Ramos (cell line): ENCODE results near the gene SASH1.
"Not testable (repeated sequence)": the region's sequence is repeated elsewhere in the genome, so short reads cannot be mapped to it uniquely, and the experiment has no call there.

Experiments
- in situ Hi-C: fragments of 300-500 bp; cut with MboI; formaldehyde crosslinking; loops from one replicate; pipeline ENCODE4 v1.14.3; 2022; ENCODE audit warnings: low sequenced_read_pairs; ENCODE audit not compliant: unreplicated experiment

SASH1 gene

GRCh38 chr6:148364056-148364824 lies 21.6 kb downstream of the SASH1 start:
- in situ Hi-C loops, result no loop called here

DNA sequence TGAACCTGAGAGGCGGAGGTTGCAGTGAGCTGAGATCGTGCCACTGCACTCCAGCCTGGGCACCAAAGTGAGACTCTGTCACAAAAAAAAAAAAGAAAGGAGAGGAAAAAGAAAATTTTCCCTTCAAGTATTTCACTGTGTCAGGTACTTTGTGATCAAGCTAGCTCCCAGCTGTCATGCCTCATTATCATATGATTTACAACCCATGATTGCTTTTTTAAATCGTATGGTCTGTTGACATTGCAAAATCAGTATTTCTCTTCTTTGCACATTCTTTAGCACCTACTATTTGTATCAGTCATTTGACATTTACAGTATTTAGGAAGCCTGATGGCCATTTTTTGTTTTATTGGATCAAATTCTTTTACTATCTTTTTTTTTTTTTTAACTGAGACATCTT lies 22.4 kb downstream of the SASH1 start:
- in situ Hi-C loops, result no loop called here

- in situ Hi-C loops, result no loop called here
Observed at GRCh38 chr6:148367411-148368024, 24.9 kb downstream of the SASH1 start.

DNA sequence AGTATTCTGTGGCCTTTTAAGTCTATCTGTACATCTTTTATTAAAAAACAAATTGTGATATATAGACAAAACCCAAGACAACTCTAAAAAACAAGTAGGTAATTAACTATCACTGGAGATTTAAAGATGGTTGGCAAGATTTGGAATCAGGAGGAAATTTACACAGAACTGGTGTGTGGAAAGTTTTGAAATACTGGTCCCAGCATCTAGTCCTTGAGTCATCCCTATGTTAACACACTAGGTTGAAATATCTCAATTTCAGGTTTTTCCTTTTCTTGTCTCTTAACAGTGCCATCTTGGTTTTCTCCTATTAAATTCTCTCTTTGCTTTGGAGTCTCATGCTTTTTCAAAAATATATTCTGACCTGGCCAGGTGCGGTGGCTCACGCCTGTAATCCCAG lies 27.5 kb downstream of the SASH1 start:
- in situ Hi-C loops, result no loop called here

- in situ Hi-C loops, result no loop called here
Observed at GRCh38 chr6:148374040-148374774, 31.6 kb downstream of the SASH1 start.

DNA sequence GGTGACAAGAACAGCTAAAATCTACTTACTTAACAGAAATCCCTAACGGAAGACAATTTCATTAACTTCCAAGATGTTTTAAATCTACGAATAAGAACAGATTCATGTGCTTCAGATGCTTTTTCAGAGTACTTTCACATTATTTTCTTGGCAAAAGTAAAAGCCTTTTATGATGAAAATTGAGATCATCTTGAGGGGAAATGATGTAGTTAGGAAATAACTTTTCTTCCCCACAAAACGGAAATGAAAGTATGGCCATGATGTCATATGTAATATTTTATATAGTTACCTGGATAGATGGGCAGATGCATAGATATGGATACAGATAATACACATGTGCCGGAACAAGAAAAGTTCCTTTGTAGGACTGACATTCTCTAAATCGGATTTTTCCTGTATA lies 32.8 kb downstream of the SASH1 start:
- in situ Hi-C loops, result no loop called here

- in situ Hi-C loops, result no loop called here
Observed at GRCh38 chr6:148379481-148379880, 36.8 kb downstream of the SASH1 start.

GRCh38 chr6:148379966-148380713 lies 37.5 kb downstream of the SASH1 start:
- in situ Hi-C loops, result no loop called here

DNA sequence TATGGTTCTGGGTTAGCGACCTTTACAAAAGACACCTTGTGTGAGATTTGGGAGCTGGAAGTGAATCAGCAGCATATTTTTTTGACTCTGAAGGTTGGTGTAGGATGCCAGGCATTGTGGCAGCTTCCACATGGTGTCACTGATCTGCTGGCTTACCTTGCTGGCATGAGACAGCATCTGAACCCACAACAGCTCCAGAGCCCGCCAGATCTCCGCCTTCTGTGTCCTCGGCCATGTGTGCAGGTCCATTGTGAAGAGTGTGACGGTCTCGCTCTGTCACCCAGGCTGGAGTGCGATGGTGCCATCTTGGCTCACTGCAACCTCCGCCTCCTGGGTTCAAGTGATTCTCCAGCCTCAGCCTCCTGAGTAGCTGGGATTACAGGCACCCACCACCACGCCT lies 39.4 kb downstream of the SASH1 start:
- in situ Hi-C loops, result not testable (repeated sequence)

DNA sequence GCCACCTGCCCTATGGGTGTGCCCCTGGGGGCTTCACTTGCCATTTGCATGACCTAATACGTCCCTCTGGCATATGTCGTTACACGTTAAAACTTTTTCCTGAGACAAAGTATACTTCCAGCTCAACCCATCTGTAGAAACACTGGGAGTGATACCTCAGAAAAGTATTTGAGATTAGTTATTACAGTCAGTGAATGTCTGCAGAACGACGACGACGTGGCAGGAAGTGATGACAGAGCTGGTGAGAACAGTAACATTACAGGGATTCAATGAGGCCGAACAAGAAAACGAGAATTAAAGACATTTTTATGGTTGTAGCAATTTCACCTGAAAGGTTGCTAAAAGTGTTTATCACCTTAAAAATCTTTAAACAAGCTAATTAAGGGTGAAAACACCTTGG lies 40.2 kb downstream of the SASH1 start:
- in situ Hi-C loops, result no loop called here

DNA sequence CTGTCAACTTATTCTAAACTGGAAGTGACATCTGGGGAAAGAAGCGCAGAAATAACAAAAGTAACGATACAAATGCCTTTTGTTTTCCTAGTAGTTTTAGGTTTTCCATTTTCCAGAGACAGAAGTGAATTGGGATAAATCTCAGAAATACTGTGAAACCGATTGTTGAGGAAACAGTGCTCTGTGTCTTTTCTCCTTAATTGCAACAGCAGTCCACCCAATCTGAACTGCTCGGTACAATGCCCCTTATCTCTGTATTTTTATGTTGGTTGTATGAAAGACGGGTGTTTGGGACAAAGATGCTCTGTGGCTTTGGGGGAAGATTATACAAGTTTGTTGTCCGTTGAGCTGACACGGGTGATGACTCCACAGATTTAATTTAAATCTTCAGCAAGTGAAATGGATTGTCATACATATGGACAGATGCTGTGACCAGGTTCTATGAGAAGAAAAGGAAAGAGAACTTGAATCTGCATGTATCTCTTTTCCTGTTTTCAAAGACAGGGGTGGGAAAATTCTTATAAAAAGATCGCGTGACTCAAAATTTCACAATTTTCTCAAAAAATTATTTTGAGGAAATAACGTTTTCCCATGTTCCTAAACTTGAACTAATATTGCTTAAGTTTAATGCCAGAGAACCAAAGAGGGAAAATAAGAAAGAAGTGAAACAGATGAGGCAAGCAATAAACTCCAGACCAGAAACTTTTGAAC lies 41.2 kb downstream of the SASH1 start:
- in situ Hi-C loops, result no loop called here

GRCh38 chr6:148385379-148385778 lies 42.7 kb downstream of the SASH1 start:
- in situ Hi-C loops, result no loop called here

DNA sequence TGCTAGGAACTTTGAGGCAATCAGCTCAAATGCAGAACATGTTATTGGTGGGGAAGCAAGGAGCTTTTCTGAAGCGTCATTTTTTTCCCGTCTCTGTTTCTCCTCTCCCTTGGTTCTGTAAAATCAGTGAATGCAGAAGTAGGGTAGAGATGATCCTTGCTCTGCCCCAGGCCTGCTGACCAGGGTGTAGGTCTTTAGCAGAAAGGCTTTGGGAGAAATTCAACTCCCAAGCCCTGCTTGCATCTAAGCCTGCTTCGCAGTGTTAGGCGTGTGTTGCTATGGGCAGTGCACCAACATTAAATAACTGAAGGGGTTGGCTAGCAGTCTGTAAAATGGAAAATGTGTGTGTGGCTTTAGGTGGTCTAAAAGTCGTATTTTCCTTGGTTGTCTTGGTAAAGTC lies 45.9 kb downstream of the SASH1 start:
- in situ Hi-C loops, result no loop called here

DNA sequence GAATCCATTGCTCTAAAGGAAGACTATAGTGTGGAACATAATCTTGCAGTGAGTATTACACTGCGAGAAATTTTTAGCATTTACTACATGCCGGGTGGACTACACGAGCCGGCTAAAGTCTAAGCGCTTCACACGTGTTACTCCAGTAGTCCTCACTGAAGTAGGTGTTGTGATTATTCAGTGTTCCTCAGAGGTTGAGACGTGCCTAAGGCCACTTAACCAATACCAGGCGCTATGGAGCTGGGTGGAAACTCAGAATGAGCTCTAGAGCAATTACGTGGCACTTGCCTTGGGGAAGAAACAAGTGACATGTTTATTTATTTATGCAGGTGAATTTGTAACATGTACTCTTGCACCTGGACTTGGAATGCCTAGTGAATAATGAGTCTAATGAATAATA lies 46.4 kb downstream of the SASH1 start:
- in situ Hi-C loops, result no loop called here

GRCh38 chr6:148389917-148390316 lies 47.3 kb downstream of the SASH1 start:
- in situ Hi-C loops, result no loop called here

GRCh38 chr6:148392127-148392526 lies 49.5 kb downstream of the SASH1 start:
- in situ Hi-C loops, result not testable (repeated sequence)

- in situ Hi-C loops, result no loop called here
Observed at GRCh38 chr6:148392671-148393070, 50.0 kb downstream of the SASH1 start.

DNA sequence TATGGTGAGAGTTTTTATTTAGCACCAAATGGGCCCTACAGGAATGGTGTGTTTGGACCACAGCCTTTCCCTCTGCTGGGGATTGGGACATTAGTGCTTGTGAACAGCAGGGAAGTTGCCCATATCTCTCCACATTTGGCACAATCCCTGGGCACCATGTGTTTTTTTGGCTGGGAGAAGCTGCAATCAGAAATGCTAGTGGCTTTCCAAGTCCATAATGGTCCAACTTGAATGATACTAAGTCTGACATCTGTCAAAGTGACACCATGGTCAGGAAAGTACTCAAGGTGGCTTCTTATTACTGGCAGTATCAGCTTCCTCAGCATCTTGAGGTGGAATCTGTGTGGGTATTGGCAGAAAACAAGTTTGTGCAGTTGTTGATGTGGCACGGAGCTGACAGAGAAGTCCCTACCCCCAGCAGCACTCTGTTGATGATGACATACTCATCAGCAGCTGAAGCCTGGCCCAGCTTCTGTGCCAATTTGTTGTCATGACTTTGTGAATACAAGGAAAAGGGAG lies 53.0 kb downstream of the SASH1 start:
- in situ Hi-C loops, result no loop called here

DNA sequence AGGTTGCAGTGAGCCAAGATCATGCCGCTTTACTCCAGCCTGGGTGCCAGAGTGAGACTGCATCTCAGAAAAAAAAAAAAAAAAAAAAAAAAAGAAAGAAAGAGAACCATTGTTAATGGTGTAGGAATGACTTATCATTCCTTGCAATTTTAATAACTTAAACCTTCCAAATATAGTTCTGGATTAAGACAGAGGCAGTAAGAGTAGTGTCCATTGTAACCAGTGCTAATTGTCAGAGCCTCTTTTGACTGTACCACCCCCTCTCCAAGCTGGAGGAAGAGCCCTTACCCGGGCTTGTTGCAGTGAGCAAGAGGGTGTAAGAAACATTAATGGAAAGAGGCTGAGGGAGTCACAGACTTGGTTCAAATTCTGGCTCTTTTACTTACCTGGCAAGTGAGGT lies 53.8 kb downstream of the SASH1 start:
- in situ Hi-C loops, result no loop called here

DNA sequence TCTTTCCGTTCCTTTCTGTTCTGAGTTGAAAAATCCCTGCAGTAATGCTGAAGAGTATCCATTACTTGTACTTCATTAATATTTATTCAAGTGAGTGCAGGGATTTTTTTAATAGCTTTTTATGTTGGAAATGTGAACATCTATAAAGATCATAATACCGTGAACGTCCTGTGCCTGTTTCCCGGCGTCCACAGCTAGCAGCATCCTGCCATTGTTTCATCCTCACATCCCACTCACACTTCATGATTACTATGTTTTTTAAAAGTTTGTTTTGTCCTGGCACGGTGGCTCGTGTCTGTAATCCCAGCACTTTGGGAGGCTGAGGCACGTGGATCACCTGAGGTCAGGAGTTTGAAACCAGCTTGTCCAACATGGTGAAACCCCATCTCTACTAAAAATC lies 54.3 kb downstream of the SASH1 start:
- in situ Hi-C loops, result no loop called here
